ENCODE results near the gene FYCO1.
"Not testable (repeated sequence)": the region's sequence is repeated elsewhere in the genome, so short reads cannot be mapped to it uniquely, and the experiment has no call there.

FYCO1 gene

DNA sequence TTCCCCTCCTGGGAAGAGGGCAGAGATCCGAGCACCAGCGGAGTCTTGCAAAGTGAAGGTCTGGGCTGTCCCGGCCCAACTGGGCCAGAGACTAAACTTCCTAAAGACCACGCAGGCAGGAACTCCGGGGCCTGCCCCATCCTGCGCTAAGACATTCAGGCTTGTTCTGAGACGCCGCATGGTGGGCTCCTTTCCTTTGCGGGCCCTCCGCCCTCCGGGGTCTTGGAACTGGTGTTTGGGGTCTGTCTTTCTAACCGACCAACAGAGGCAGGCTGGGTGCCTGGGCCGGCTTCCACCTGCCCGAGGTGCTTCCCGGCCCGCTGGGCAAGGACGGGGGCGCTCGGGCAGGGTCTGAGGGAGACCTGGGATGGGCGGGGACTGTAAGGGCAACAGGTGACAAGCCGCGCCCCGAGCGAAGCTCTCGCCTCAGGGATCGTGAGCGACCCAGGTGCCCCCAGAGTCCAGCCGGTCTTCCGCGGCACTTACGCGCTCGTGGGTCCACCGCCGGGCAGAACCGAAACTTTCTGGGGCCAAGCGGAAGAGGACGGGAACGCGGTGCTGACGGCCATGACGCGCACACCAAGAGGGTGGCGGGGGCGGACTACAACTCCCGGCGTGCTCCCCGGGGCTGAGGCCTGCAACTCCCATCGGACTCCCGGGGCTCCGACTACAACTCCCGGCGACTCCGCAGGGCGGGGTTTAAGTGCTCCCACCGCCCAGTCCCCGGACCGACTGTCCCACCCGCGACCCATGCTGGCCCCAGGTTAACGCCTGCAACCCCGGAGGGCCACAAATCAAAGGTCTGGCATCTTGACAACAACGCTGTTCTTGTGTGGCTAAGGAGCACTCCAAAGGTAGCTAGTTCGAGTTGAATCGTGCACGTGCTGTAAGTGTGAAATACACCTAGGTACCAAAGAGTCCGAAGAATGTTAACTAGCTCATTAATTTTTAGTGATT, at the start of gene FYCO1:
TSS of gene FYCO1 (minus strand) at position 589 of the 957 bp plus-strand sequence. CDS start 10,914 bp downstream, outside the sequence.
- DNase-seq (ENCODE audit: low read depth, low spot score), result peak; percentile 92

DNA sequence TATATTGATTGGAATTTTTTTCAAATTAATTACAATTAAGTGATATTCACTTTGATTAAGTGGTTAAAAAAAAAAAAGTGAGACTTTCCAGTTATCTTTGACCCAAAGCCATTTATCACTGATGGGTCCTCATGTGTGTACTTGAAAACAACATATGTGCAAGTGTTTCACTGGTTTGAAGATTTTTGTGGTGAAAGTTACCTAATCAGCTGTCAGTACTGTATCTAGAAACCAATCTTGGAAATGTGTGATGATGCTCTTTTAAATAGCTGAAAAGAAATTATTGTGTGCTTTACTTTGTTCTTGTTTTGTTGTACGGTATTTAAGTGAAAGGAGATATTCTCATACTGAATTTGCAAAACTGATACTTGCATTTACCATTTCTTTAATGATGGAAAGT, 43.3 kb upstream of the FYCO1 start:
- no peak for DNase-seq (ENCODE audit: low read depth, low spot score)

DNA sequence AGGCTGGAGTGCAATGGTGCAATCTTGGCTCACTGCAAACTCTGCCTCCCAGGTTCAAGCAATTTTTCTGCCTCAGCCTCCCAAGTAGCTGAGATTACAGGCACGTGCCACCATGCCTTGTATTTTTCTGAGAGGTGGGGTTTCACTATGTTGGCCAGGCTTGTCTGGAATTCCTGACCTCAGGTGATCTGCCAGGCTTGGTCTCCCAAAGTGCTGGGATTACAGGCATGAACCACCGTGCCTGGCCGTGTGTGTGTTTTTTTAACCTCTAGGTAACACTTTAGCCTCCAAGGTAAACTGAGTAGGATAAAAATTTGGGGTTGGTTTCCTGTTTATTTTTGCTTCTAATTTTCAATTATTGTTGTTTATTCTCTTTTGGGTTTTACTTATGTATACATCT, 42.4 kb upstream of the FYCO1 start:
- not testable (repeated sequence) for DNase-seq (ENCODE audit: low read depth, low spot score)

DNA sequence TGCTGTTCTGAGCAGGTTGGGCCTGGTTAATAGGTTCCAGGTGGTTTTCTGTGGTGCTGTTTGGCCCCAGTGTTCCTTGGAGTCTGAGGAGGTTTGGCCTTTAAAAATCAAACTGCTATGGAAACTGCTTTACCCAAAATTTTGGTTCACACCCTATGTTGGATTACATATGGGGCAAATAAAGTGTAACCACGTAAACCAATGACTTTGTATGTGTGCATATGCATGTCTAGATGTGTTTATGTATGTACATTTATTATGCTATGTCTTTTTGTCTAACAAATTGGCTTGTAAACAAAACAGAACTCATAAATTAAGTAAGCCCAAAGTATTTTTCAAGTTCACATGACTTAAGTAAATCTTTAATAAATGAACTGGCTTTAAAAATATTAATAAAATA, 40.6 kb upstream of the FYCO1 start:
- DNase-seq (ENCODE audit: low read depth, low spot score), result no peak

DNA sequence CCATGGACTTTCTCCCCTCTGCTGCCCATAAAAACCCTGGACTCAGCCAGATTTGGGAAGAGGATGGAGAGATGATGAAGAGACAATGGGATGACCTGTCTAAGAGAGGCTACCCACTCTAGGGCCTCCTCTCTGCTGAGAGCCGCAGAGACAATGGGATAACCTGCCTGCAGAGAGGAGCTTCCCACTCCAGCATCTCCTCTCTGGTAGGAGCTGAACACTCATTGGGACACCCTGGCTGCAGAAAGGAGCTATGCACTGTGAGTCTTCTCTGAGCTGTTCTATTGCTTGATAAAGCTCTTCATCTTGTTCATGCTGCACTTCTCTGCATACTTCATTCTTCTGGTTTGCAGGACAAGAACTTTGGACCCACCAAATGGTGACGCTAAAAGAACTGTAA, 36.1 kb upstream of the FYCO1 start:
- DNase-seq (ENCODE audit: low read depth, low spot score), result no peak

DNA sequence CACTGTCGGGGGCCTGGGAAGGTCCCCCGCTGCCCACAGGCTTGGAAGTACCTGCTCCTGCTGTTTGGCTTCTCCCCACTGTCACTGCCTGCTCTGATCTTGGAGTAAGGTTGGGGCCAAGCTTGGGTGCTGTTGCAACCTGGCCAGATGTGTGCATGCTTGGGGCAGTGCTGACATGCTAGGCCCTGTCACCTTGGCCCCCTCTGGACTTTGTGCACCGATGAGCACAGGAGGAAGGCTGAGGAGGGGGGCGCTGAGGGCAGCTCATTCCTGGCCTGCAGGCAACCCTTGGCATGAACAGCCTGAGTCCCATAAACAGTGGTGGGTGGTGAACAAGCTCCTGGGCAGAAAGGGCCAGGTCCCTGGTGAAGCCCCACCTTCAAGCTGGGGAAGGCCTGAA, 35.6 kb upstream of the FYCO1 start:
- no peak for DNase-seq (ENCODE audit: low read depth, low spot score)

DNA sequence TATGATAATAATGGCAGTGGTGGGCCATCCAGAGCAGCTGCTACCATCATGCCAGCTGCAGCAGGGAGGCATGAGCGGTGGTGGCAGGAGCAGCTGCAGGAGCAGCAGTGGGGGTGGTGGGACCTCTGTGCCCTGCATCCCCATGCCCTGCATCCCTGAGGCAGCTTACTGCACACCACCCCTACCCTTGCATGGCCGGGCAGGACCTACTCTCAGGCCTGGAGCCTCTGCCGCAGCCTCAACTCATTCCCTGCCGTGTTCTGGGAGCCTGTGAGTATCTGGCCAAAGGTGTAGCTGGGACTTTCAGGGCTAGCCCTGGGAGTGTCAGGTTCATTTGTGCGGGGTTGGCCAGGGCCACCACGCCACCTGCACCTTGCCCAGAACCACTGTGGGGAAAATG, 35.0 kb upstream of the FYCO1 start:
- no peak for DNase-seq (ENCODE audit: low read depth, low spot score)

DNA sequence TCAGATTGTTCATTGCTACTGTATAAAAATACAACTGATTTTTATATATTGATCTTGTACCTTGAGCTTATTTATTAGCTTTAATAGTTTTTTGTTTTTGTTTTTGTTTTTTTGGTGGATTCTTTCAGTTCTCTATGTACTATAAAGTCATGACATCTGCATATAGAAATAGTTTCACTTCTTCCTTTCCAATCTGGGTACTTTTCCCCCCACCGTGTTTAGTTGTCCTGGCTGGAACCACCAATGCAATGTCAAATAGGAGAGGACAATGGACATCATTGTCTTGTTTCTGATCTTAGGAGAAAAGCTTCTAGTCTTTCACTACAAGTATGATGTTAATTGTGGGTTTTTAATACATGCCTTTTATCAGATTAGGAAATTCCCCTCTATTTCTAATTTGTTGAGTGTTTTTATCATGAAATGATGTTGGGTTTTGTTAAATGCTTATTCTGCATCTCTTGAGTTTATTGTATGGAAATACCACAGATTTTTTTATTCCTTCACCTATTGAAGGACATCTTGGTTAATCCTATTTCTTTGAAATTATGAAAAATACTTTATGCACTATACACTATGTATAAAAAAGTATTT, 34.4 kb upstream of the FYCO1 start:
- no peak for DNase-seq (ENCODE audit: low read depth, low spot score)

DNA sequence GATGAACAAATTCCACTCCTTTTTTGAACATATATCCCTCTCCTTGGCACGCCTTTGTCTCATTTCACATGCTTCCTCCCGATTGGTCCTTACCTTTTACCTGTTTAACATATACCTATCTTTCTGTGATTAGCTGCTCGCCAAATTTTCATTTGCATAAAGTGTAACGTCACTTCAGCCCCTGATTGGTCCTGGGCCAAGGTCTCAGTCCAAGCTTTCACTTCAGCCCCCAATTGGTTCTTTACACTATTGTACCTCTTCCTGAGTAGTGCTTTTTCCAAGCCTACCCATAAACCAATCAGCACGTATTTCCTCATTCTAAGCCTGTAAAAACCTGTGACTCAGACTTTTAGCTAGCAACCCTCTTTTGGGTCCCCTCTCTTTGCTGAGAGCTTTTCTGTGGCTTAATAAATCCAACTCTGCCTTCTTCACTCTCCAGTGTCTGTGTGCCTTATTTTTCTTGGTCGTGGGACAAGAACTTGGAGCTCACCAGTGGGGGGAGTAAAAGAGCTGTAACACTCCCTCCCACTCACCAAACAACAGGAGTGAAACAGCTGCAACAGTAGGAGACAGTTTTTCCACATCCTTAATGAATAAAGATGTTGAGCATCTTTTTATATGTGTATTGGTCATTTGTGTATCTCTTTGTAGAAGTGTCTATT, 32.2 kb upstream of the FYCO1 start:
- no peak for DNase-seq (ENCODE audit: low read depth, low spot score)

DNA sequence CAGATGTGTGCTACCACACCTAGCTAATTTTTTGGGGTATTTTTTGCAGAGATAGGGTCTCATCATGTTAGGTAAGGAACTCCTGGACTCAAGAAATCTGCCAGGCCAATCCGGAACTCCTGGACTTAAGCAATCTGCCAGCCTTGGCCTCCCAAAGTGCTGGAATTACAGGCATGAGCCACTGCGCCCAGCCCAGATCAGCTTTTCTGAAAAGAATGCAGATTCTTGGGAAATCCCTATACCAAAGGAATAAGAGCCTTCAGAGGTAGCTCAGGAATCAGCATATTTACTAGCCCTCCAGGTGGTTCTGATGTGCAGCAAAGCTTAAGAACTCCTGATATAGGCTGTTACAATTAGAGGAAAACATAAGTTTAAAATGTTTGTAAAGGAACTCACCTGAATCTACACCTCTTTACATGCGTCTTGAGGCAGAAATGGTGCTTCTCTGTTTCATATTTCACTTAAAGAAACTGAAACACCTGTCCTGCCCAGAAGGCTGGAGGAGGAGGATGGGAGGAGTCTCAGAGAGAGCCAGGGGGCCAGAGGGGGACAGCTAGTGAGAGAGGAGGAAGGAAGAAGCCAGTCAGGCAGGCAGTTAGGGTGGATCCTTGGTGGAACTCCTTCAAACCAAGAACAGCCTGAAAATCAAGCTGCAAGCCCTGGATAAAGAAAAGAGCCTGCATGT, 31.5 kb upstream of the FYCO1 start, which contains the start of gene XCR1:
TSS of gene XCR1 (minus strand) at position 463 of the 685 bp plus-strand sequence. CDS start 5,536 bp downstream, outside the sequence.
- no peak for DNase-seq (ENCODE audit: low read depth, low spot score)

DNA sequence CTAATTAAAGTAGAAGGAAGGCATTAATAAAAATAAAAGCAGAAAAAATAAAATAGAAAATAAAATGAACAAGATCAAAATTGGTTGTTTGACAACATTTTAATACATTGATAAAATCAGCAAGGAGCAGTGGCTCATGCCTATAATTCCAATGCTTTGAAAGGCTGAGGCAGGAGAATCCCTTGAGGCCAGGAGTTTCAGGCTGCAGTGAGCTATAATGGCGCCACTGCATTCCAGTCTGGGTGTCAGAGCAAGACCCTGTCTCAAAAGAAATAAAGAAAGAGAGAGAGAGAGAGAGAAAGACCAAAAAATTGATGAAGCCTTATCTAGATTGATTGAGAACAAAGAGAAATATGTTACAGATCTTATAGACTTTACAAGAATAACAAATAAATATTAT, 29.5 kb upstream of the FYCO1 start:
- DNase-seq (ENCODE audit: low read depth, low spot score), result peak; percentile 32

DNA sequence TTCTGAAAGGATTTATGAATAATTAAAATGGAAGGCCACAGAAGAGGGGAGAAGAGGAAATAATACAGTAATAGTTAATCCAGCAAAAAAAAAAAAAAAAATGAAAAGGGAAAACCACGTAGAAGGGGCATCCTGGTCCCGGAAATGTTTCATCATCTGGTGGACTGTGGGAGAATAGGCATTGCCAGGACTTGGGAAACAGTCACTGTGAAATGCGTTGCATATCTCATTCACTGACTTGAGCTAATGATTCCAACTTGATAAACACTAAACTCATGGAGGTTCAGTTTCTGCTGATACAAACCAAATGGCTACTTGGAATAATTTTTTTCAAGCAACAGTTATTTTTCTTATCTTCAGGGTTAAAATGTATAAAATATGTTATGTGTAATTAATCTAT, 28.5 kb upstream of the FYCO1 start:
- DNase-seq (ENCODE audit: low read depth, low spot score), result no peak

DNA sequence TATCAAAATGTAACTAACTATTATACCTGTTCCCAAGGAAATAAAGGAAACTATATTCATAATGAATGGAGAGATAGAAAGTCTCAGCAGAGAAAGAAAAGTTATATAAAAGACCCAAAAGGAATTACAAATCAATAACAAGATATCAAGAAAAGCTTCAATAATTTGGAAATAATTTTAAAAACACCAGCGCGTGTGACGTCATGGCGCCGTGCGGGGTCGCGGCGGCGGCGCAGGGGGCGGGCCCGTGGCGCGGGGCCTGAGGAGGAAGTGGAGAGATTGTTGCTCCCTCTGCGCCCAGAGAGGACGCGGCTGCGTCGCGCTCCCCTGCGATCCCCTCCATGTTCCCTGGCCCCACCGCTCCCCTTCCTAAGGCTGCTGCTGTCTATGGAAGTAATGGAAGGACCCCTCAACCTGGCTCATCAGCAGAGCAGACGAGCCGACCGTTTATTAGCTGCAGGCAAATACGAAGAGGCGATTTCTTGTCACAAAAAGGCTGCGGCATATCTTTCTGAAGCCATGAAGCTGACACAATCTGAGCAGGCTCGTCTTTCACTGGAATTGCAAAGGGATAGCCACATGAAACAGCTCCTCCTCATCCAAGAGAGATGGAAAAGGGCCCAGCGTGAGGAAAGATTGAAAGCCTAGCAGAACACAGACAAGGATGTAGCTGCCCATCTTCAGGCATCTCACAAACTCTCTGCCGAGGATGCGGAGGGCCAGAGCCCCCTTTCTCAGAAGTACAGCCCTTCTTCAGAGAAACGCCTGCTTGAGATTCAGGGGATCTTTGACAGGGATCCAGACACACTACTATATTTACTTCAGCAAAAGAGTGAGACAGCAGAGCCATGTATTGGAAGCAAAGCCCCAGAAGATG, 27.5 kb upstream of the FYCO1 start:
- DNase-seq (ENCODE audit: low read depth, low spot score), result no peak

DNA sequence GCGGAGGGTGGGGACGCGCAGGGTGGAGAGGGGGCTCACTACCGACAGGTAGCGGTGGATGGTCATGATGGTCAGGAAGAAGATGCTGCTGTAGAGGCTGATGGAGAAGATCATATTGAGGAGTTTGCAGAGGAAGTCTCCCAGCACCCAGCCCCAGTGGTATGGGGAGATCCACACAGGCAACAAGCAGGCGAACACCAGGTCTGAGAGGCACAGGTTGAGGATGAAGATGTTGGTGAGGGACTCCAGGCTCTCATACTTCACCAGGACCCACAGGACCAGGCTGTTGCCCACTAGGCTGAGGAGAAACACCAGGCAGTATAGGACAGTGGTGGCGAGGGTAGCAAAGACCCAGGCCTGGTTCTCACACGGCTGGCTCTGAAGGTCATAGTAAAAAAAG, 25.9 kb upstream of the FYCO1 start:
- DNase-seq (ENCODE audit: low read depth, low spot score), result no peak

DNA sequence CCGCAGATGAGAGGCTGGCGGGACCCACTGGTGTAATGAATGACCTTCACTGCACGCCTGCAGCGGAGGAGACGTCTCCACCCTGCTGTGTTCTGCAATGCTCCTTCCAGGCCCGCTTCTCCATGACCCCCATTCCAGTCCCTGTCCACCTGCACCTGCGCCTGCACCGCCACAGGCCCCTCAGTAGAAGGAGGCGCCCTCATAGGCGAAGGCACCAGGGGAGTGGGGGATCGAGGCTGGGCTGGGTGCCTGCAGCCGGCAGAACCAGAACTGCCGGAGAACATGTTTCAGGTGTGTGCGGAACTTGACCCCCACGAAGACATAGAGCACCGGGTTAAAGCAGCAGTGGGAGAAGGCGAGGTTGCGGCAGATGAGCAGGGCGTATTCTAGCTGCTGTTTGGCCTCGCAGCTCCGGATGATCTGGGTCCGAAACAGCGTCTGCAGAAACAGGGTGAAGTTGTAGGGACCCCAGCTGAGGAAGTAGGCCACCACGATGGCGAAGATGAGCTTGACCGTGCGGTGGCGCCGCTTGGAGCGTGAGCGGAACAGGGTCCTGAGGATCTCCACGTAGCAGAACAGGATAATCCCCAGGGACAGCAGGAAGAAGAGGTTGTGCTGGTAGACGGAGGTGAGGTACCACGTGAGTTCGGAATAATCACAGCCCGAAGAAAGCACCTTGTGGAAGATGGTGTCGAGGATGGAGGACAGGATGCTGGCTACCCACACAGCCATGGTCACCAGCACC, 25.3 kb upstream of the FYCO1 start:
- DNase-seq (ENCODE audit: low read depth, low spot score), result no peak

DNA sequence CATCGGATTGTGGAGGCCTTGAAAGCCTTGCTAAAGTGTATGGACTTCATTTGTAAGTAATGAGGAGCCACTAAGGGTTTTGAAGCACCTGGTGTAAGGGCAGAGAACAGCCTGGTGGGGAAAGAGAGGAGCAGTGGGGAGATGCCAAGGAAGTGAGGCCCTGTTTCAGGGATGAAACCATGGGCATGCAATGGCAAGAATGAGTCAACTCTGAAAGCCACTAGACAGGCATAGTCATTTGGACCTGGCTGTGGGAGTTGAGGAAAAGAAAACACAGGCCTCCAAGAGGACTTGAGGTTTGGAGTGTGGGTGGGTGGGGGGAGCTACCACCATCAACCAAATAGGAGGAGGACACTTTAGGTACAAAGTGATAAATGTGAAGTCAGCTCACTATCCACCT, 24.1 kb upstream of the FYCO1 start:
- DNase-seq (ENCODE audit: low read depth, low spot score), result no peak

DNA sequence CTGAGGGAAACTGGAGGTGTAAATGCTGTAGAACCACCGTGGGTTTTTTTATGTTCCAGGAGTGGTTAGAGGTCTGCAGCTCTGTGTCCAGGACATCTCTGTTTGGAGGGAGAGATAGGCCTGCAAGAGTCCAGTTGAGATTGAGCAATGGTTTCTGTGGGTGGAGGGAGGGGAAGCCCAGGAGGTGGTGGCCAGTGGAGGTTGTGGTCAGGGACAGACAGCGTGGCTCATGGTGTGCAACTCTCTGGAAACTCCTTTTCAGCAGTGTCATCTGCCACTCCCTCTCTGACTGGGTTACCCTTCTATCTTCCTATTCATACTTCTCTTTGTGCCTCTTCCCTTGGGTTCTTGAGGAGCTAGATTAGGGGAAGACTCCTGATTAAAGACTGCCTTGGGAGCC, 22.1 kb upstream of the FYCO1 start:
- DNase-seq (ENCODE audit: low read depth, low spot score), result no peak

DNA sequence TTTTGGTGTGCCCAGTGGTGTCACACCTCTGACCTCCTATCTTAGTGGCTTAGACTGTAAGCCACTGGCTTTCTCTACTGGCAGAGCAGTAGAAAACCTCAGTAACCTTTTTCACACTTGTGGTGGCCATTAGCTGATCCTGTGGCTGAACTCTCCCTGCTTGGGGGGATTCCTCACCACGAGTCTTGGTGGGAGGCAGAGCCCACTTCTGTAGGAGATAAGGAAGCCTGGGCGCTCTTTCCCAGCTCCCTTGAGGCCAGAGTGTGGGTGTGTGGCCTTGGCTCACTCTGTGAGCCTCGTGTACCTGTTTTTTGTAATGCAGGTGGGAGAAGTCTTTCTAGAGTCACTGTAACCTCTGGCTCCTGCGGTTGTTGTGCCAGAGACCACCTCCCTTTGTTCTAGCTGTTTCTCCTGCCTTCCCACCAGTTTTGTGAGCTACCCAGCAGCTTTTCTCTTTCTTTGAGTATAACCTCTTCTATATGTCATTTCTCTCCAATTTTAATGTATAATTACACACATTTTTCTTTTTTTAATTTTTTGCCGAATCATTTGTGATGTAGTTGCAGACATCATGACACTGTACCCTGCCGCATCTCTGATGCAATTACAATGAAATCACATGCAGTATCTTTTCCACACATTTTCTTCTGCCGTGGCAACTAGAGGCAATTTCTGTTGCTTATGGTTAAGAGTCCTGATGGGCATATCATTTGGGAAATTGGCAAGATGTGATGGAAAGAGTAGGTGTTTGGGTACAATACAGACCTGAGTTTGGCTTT, 17.9 kb upstream of the FYCO1 start:
- DNase-seq (ENCODE audit: low read depth, low spot score), result no peak

DNA sequence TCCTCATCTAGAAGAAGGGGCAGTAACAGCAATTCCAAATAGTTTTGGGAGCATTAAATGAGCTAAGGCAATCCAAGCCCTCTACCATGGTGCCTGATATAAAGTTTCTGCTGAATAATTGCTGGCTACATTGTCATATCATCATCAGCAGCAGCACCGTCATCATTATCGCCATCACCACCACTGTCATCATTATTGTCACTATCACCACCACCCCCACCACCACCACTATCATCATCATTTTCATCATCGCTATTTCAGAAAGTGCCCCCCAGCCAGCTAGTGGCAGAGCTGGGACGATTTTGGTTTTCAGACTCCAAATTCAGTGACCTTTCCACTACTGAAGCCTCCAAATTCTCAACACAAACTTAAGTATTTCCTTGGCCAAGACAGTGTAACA, 16.6 kb upstream of the FYCO1 start:
- DNase-seq (ENCODE audit: low read depth, low spot score), result no peak

All from ELF-1 (cell line).